PC-3 (cell line): Measurements from ENCODE around the gene DNAH3.

Experiments
- EZH2 ChIP-seq: fragments of 300-600 bp; sonication (generic); IDR thresholded peaks from one replicate; pipeline ENCODE4 v1.6.1; 2017; ENCODE audit warnings: antibody characterized with exemption, mild to moderate bottlenecking, low read length; ENCODE audit not compliant: unreplicated experiment
- TF ChIP-seq, protein P1 (sequence below): fragments of 300-600 bp; sonication (generic); conservative IDR thresholded peaks from 2 replicates; pipeline ENCODE4 v1.5.1; 2017; ENCODE audit warnings: antibody characterized with exemption, low read depth, mild to moderate bottlenecking, low read length

DNA sequence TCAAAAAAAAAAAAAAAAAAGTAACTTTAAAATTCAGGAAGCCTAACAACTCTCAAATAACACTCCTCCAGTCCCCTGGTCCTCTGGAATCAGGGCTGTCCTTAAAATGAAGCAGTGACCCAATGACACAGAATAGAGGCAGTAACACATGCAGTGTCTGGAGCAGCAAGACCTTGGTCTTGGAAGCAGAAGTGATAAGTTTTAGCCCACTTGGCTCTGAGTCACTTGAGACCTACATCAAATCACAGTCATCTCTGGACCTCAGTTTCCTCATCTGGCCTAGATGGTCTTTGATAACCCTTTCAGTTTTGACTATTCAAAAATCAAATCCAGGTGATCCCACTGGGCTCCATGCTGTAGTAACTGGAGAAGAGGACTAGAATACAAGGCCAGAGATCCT is 211.0 kb downstream of the DNAH3 start:
- TF ChIP-seq EZH2, result no peak
- TF ChIP-seq, protein P1, sequence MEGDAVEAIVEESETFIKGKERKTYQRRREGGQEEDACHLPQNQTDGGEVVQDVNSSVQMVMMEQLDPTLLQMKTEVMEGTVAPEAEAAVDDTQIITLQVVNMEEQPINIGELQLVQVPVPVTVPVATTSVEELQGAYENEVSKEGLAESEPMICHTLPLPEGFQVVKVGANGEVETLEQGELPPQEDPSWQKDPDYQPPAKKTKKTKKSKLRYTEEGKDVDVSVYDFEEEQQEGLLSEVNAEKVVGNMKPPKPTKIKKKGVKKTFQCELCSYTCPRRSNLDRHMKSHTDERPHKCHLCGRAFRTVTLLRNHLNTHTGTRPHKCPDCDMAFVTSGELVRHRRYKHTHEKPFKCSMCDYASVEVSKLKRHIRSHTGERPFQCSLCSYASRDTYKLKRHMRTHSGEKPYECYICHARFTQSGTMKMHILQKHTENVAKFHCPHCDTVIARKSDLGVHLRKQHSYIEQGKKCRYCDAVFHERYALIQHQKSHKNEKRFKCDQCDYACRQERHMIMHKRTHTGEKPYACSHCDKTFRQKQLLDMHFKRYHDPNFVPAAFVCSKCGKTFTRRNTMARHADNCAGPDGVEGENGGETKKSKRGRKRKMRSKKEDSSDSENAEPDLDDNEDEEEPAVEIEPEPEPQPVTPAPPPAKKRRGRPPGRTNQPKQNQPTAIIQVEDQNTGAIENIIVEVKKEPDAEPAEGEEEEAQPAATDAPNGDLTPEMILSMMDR, result no peak
